C4-2B (cell line): ENCODE data around the gene HS6ST3.

Source experiments
- CTCF ChIP-seq: fragments of 450-650 bp; conservative IDR thresholded peaks from 2 replicates; pipeline ENCODE4 v1.5.1; 2017; ENCODE audit warnings: mild to moderate bottlenecking
- ZFX ChIP-seq: fragments of 450-650 bp; IDR thresholded peaks from 2 replicates; pipeline ENCODE4 v1.6.1; 2017

- TF ChIP-seq CTCF (no peak), ZFX (no peak)
Observed at GRCh38 chr13:96772426-96772825, 682.5 kb downstream of the HS6ST3 start.
